SK-N-SH (cell line): Measurements from ENCODE around the gene AK3. TPM values are rescaled to one million over a fixed set of nuclear protein-coding genes. Genes with fewer than 3 reads are reported as not detected.

ENCODE experiments used
- CTCF ChIA-PET: fragments of 300-600, 350-600 bp; formaldehyde crosslinking; extraction: SDS; loops from one replicate; lab custom pipeline; 2021; lab: Yijun Ruan, JAX
- POLR2A ChIA-PET: fragments of 350-600 bp; sonication (Branson Sonifier 250); formaldehyde crosslinking; extraction: SDS; loops from one replicate; lab custom pipeline; 2020; ENCODE audit warnings: antibody characterized with exemption, inconsistent platforms; lab: Yijun Ruan, JAX
- DNase-seq: peaks from one replicate; pipeline ENCODE4 v3.0.0; 2012
- H2AFZ ChIP-seq: fragments of 200-600 bp; sonication (generic); 2 replicates; pipeline ENCODE4 v1.8.1; 2016; ENCODE audit warnings: antibody characterized with exemption, mild to moderate bottlenecking, low read depth
- H3F3A ChIP-seq: fragments of 200-600 bp; sonication (generic); replicated peaks from 2 replicates; pipeline ENCODE3; 2016; ENCODE audit warnings: antibody characterized with exemption, mild to moderate bottlenecking; ENCODE audit not compliant: insufficient read depth
- H3K27ac ChIP-seq, 2 experiments: fragments of 200-500 bp in 1 of 2; fragments of 200-600 bp in 1 of 2; sonication (Bioruptor generic) in 1 of 2; sonication (generic), shearing (Covaris generic) in 1 of 2; 2 replicates each; pipeline versions ENCODE4 v1.5.1 to v1.6.1; 2014 to 2016; ENCODE audit warnings: low read depth in 2 of 2, inconsistent platforms in 1 of 2, low read length in 1 of 2, mild to moderate bottlenecking in 1 of 2, mixed read lengths in 1 of 2
- H3K27me3 ChIP-seq: fragments of 200-600 bp; sonication (generic), shearing (Covaris generic); 2 replicates; pipeline ENCODE4 v1.6.1; 2016; ENCODE audit warnings: mixed run types; ENCODE audit not compliant: insufficient read depth
- H3K36me3 ChIP-seq, 2 experiments: fragments of 200-500 bp in 1 of 2; fragments of 200-600 bp in 1 of 2; sonication (Bioruptor generic) in 1 of 2; sonication (generic) in 1 of 2; replicated peaks in 1 of 2; 2 replicates each; pipeline versions ENCODE3 to v1.5.1; 2014 to 2016; ENCODE audit warnings: low read length in 1 of 2, mild to moderate bottlenecking in 1 of 2; ENCODE audit not compliant: insufficient read depth in 2 of 2, control insufficient read depth in 1 of 2
- H3K4me1 ChIP-seq, 2 experiments: fragments of 200-500 bp in 1 of 2; fragments of 200-600 bp in 1 of 2; sonication (Bioruptor generic) in 1 of 2; sonication (generic), shearing (Covaris generic) in 1 of 2; 2 replicates each; pipeline versions ENCODE4 v1.5.1 to v1.6.1; 2014 to 2016; ENCODE audit warnings: low read depth in 1 of 2, low read length in 1 of 2, mixed run types in 1 of 2; ENCODE audit not compliant: insufficient read depth in 2 of 2, control insufficient read depth in 1 of 2
- H3K4me2 ChIP-seq: fragments of 200-600 bp; sonication (generic), shearing (Covaris generic); 2 replicates; pipeline ENCODE4 v1.6.1; 2017; ENCODE audit warnings: mixed run types
- H3K4me3 ChIP-seq, 2 experiments: fragments of 200-500 bp in 1 of 2; fragments of 200-600 bp in 1 of 2; sonication (Bioruptor generic) in 1 of 2; sonication (generic), shearing (Covaris generic) in 1 of 2; 2 replicates each; pipeline versions ENCODE4 v1.5.1 to v1.8.1; 2014 to 2016; ENCODE audit warnings: low read depth in 2 of 2, inconsistent platforms in 1 of 2, low read length in 1 of 2, mild to moderate bottlenecking in 1 of 2, mixed read lengths in 1 of 2, moderate library complexity in 1 of 2
- H3K79me2 ChIP-seq: fragments of 200-600 bp; sonication (generic); 2 replicates; pipeline ENCODE4 v1.8.1; 2017; ENCODE audit warnings: mild to moderate bottlenecking; ENCODE audit not compliant: insufficient read depth
- H3K9ac ChIP-seq: fragments of 200-600 bp; sonication (generic); 2 replicates; pipeline ENCODE4 v1.6.1; 2017; ENCODE audit warnings: mixed run types
- H3K9me2 ChIP-seq: fragments of 200-600 bp; sonication (generic); 2 replicates; pipeline ENCODE4 v1.6.1; 2017; ENCODE audit warnings: mixed run types
- H3K9me3 ChIP-seq: fragments of 200-600 bp; sonication (generic); 2 replicates; pipeline ENCODE4 v1.6.1; 2017; ENCODE audit warnings: mixed run types, mild to moderate bottlenecking, moderate library complexity
- H4K20me1 ChIP-seq: fragments of 200-600 bp; sonication (generic); 2 replicates; pipeline ENCODE4 v1.6.1; 2017; ENCODE audit warnings: mild to moderate bottlenecking, mixed run types; ENCODE audit not compliant: insufficient read depth
- CHD2 ChIP-seq: fragments of 150-350 bp; IDR thresholded peaks from 2 replicates; pipeline ENCODE4 v1.6.1; 2018; ENCODE audit warnings: low read length; ENCODE audit not compliant: partially characterized antibody
- ELF1 ChIP-seq: IDR thresholded peaks from 2 replicates; pipeline ENCODE4 v1.4.0; 2012
- EP300 ChIP-seq, 2 experiments: IDR thresholded peaks; 2 replicates each; pipeline versions ENCODE4 v1.4.0 to v1.6.1; 2012; ENCODE audit warnings: borderline replicate concordance in 1 of 2, low read depth in 1 of 2, low read length in 1 of 2
- EZH2phosphoT487 ChIP-seq: fragments of 200-600 bp; sonication (generic); IDR thresholded peaks from 2 replicates; pipeline ENCODE4 v1.6.1; 2017; ENCODE audit warnings: low read depth, mixed run types, mild to moderate bottlenecking, antibody characterized with exemption, moderate library complexity, borderline replicate concordance
- FOSL2 ChIP-seq: IDR thresholded peaks from 2 replicates; pipeline ENCODE4 v1.4.0; 2012; ENCODE audit warnings: low read depth, mild to moderate bottlenecking, moderate library complexity, borderline replicate concordance
- GABPA ChIP-seq: IDR thresholded peaks from 2 replicates; pipeline ENCODE4 v1.4.0; 2012; ENCODE audit warnings: low read depth, mild to moderate bottlenecking
- GATA2 ChIP-seq: sonication (generic); formaldehyde crosslinking; IDR thresholded peaks from 2 replicates; pipeline ENCODE4 v1.5.0; 2020; ENCODE audit warnings: mild to moderate bottlenecking, missing genetic modification reagents
- JUND ChIP-seq: IDR thresholded peaks from 2 replicates; pipeline ENCODE4 v1.4.0; 2012
- MEF2A ChIP-seq: IDR thresholded peaks from 2 replicates; pipeline ENCODE4 v1.4.0; 2012; ENCODE audit warnings: low read depth, borderline replicate concordance
- MXI1 ChIP-seq: IDR thresholded peaks from 2 replicates; pipeline ENCODE4 v1.6.1; 2012; ENCODE audit warnings: mild to moderate bottlenecking, low read depth, low read length, improper control_type of control experiment
- NFIC ChIP-seq: IDR thresholded peaks from 2 replicates; pipeline ENCODE4 v1.4.0; 2012; ENCODE audit warnings: borderline replicate concordance
- NRF1 ChIP-seq: IDR thresholded peaks from 2 replicates; pipeline ENCODE4 v1.6.1; 2012; ENCODE audit warnings: low read depth, mild to moderate bottlenecking, low read length
- POLR2AphosphoS5 ChIP-seq: IDR thresholded peaks from 2 replicates; pipeline ENCODE4 v1.6.1; 2012; ENCODE audit warnings: low read depth, low read length
- RFX5 ChIP-seq: IDR thresholded peaks from 2 replicates; pipeline ENCODE4 v1.6.1; 2012; ENCODE audit warnings: mild to moderate bottlenecking, improper control_type of control experiment, low read length
- RXRA ChIP-seq: IDR thresholded peaks from 2 replicates; pipeline ENCODE4 v1.4.0; 2012; ENCODE audit warnings: low read depth, mild to moderate bottlenecking, borderline replicate concordance
- SIN3A ChIP-seq: IDR thresholded peaks from 2 replicates; pipeline ENCODE4 v1.6.1; 2012; ENCODE audit warnings: low read depth, mild to moderate bottlenecking, low read length, moderate library complexity, borderline replicate concordance
- SMC3 ChIP-seq: IDR thresholded peaks from 2 replicates; pipeline ENCODE4 v1.6.1; 2012; ENCODE audit warnings: low read depth, low read length, improper control_type of control experiment
- TAF1 ChIP-seq: IDR thresholded peaks from 2 replicates; pipeline ENCODE4 v1.6.1; 2012; ENCODE audit warnings: low read depth, mild to moderate bottlenecking, low read length, moderate library complexity, borderline replicate concordance
- TCF12 ChIP-seq: IDR thresholded peaks from 2 replicates; pipeline ENCODE4 v1.4.0; 2012
- TEAD4 ChIP-seq: IDR thresholded peaks from 2 replicates; pipeline ENCODE4 v1.4.0; 2012; ENCODE audit warnings: mild to moderate bottlenecking, borderline replicate concordance; ENCODE audit not compliant: insufficient read depth
- YY1 ChIP-seq: IDR thresholded peaks from 2 replicates; pipeline ENCODE4 v1.4.0; 2012; ENCODE audit warnings: low read depth, mild to moderate bottlenecking
- WGBS: methylation state at CpG from one replicate; pipeline ENCODE4 v1.1.6; 2017; ENCODE audit warnings: low lambda C conversion rate; 5-methylcytosine and 5-hydroxymethylcytosine counted together
- polyA plus RNA-seq, 3 experiments: library from polyadenylated mRNA; depleted of rRNA; stranded (reverse); fragments of >200 nt; gene quantifications; 2 replicates each; pipeline ENCODE4 v1.2.3, GENCODE V29; 2012
- TF ChIP-seq, protein P1 (sequence below): fragments of 200-600 bp; sonication (generic); IDR thresholded peaks from 2 replicates; pipeline ENCODE4 v1.6.1; 2017; ENCODE audit warnings: antibody characterized with exemption, mild to moderate bottlenecking, moderate library complexity
- TF ChIP-seq, protein P2 (sequence below): IDR thresholded peaks from 2 replicates; pipeline ENCODE4 v1.4.0; 2012; ENCODE audit warnings: low read depth, borderline replicate concordance
- TF ChIP-seq, protein P3 (sequence below): fragments of 150-350 bp; IDR thresholded peaks from 2 replicates; pipeline ENCODE4 v1.6.1; 2016; ENCODE audit warnings: mild to moderate bottlenecking, low read depth, low read length
- TF ChIP-seq, protein P4 (sequence below): IDR thresholded peaks from 2 replicates; pipeline ENCODE4; 2012

Gene AK3
- 20.6 and 30.8 TPM in 2 replicates for polyA plus RNA-seq (2012; rRNA removed)
- 33.5 and 41.1 TPM in 2 replicates for polyA plus RNA-seq (2012; cell fraction: cytosol; rRNA removed)
- polyA plus RNA-seq (2012; cell fraction: nucleus; rRNA removed), result 13.6 and 32.3 TPM in 2 replicates

DNA sequence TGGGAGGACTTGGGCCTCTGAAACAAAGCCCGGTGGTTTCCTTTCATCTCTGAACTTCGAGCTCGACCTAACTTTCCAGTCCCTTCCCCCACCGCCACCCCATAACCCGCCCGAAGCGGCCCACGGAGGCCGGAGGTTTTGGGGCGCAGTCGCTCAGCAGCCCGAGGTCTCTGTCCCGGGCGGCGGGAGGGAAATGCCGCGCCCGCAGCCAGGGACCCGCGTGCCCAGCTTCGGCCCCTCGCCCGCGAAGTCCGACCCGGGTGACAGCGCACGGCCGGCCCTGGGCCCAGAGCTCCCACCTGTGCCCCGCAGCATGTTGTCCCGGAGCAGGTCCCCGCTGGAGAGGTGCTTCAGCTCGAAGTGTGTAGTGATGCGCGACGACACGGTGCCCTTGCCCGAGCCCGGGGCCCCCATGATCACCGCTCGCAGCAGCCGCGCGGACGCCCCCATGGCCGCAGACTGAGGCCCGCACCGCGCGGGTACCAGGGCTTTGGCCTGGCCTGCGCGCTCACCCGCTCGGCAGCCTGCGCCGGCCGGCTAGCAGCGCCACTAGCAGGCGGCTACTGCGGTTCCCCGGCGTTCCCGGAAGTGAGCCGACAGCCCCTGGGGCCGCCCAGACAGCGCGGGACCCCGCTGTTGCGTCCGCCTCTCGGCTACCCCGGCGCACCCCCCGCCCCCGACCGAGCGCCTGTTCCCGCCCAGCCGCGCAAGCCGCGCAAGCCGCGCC lies at the start of gene AK3:
TSS of gene AK3 (minus strand) at position 565 of the 727 bp plus-strand sequence. CDS start at position 450, 115 bp downstream.
- WGBS, result 1% methylated on average over 12 of the region's 84 CpGs
- peak within 1 kb of the TSS; percentile 73 to 92 for H3K4me3 ChIP-seq
- H3K4me2 ChIP-seq, result peak within 1 kb of the TSS; percentile 94
- peak within 1 kb of the TSS; percentile 92 for H2AFZ ChIP-seq
- H4K20me1 ChIP-seq, result peaks cover 3% of the 10 kb centered on the region; the same call in 1 of the 2 replicates
- ChIA-PET POLR2A (interaction anchor here (0.8 to 2.1 kb wide), 5 partner anchors 12 to 74 kb away, joined by 4 to 10 read pairs (median 7); partner anchors contain the start of genes CDC37L1, RCL1 and SPATA6L), CTCF (interaction anchor here (0.6 to 2.6 kb wide), 14 partner anchors 9 to 1209 kb away, joined by 3 to 12 read pairs (median 4); partner anchors contain the start of genes CDC37L1, PLPP6 and SPATA6L)
- no peaks in the 10 kb centered on the region for H3K9me3 ChIP-seq
- H3K27ac ChIP-seq, result peak within 1 kb of the TSS; percentile 67 to 78
- peaks cover 0 to 7% of the 10 kb centered on the region in 2 experiments for H3K36me3 ChIP-seq
- H3K79me2 ChIP-seq, result peaks cover 46% of the 10 kb centered on the region
- H3F3A ChIP-seq, result peaks cover 17% of the 10 kb centered on the region
- DNase-seq, result peak; percentile 99
- H3K27me3 ChIP-seq, result no peaks in the 10 kb centered on the region
- H3K9ac ChIP-seq, result peak within 1 kb of the TSS; percentile 85
- H3K9me2 ChIP-seq, result no peaks in the 10 kb centered on the region
- peaks cover 5 to 13% of the 10 kb centered on the region in 2 experiments; a peak in 2 of 4 replicates for H3K4me1 ChIP-seq
- TF ChIP-seq RXRA, result no peak
- TF ChIP-seq MXI1, result peak; percentile 65; the same call in 1 of the 2 replicates
- peak; percentile 67 for TF ChIP-seq POLR2AphosphoS5
- peak; percentile 89 for TF ChIP-seq TAF1
- no peak for TF ChIP-seq RFX5
- TF ChIP-seq GABPA, result peak; percentile 50; the same call in 1 of the 2 replicates
- peak; percentile 89 for TF ChIP-seq ELF1
- TF ChIP-seq NRF1, result peak; percentile 61
- TF ChIP-seq, protein P1, sequence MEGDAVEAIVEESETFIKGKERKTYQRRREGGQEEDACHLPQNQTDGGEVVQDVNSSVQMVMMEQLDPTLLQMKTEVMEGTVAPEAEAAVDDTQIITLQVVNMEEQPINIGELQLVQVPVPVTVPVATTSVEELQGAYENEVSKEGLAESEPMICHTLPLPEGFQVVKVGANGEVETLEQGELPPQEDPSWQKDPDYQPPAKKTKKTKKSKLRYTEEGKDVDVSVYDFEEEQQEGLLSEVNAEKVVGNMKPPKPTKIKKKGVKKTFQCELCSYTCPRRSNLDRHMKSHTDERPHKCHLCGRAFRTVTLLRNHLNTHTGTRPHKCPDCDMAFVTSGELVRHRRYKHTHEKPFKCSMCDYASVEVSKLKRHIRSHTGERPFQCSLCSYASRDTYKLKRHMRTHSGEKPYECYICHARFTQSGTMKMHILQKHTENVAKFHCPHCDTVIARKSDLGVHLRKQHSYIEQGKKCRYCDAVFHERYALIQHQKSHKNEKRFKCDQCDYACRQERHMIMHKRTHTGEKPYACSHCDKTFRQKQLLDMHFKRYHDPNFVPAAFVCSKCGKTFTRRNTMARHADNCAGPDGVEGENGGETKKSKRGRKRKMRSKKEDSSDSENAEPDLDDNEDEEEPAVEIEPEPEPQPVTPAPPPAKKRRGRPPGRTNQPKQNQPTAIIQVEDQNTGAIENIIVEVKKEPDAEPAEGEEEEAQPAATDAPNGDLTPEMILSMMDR, result peak; percentile 23; the same call in 1 of the 2 replicates
- TF ChIP-seq SMC3, result no peak
- TF ChIP-seq EZH2phosphoT487, result no peak
- no peak for TF ChIP-seq TCF12
- peak; percentile 72 for TF ChIP-seq CHD2
- TF ChIP-seq, protein P2, sequence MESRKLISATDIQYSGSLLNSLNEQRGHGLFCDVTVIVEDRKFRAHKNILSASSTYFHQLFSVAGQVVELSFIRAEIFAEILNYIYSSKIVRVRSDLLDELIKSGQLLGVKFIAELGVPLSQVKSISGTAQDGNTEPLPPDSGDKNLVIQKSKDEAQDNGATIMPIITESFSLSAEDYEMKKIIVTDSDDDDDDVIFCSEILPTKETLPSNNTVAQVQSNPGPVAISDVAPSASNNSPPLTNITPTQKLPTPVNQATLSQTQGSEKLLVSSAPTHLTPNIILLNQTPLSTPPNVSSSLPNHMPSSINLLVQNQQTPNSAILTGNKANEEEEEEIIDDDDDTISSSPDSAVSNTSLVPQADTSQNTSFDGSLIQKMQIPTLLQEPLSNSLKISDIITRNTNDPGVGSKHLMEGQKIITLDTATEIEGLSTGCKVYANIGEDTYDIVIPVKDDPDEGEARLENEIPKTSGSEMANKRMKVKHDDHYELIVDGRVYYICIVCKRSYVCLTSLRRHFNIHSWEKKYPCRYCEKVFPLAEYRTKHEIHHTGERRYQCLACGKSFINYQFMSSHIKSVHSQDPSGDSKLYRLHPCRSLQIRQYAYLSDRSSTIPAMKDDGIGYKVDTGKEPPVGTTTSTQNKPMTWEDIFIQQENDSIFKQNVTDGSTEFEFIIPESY, result no peak
- TF ChIP-seq EP300 (IDR thresholded peaks at IDR 0.05; ENCODE audit: borderline replicate concordance in 1 of 2, low read depth in 1 of 2, low read length in 1 of 2), result no peak
- TF ChIP-seq FOSL2, result no peak
- no peak for TF ChIP-seq YY1
- no peak for TF ChIP-seq GATA2
- peak; percentile 97; the same call in 1 of the 2 replicates for TF ChIP-seq SIN3A
- TF ChIP-seq NFIC, result no peak
- TF ChIP-seq, protein P3, sequence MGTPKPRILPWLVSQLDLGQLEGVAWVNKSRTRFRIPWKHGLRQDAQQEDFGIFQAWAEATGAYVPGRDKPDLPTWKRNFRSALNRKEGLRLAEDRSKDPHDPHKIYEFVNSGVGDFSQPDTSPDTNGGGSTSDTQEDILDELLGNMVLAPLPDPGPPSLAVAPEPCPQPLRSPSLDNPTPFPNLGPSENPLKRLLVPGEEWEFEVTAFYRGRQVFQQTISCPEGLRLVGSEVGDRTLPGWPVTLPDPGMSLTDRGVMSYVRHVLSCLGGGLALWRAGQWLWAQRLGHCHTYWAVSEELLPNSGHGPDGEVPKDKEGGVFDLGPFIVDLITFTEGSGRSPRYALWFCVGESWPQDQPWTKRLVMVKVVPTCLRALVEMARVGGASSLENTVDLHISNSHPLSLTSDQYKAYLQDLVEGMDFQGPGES, result no peak
- no peak for TF ChIP-seq JUND
- TF ChIP-seq, protein P4, sequence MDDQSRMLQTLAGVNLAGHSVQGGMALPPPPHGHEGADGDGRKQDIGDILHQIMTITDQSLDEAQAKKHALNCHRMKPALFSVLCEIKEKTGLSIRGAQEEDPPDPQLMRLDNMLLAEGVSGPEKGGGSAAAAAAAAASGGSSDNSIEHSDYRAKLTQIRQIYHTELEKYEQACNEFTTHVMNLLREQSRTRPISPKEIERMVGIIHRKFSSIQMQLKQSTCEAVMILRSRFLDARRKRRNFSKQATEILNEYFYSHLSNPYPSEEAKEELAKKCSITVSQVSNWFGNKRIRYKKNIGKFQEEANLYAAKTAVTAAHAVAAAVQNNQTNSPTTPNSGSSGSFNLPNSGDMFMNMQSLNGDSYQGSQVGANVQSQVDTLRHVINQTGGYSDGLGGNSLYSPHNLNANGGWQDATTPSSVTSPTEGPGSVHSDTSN, result no peak
- TF ChIP-seq MEF2A, result no peak
- no peak for TF ChIP-seq TEAD4
